HG02840 (cell line): ENCODE measurements around the gene USP8.
"Not testable (repeated sequence)": the region's sequence is repeated elsewhere in the genome, so short reads cannot be mapped to it uniquely, and the experiment has no call there.

ENCODE experiments used
- ATAC-seq: cut with Tn5 transposase; IDR thresholded peaks from one replicate; pipeline ENCODE4 v1.9.1; 2021; ENCODE audit warnings: mild to moderate bottlenecking, moderate library complexity, moderate number of reproducible peaks; ENCODE audit not compliant: unreplicated experiment, low FRiP score

Gene USP8

DNA sequence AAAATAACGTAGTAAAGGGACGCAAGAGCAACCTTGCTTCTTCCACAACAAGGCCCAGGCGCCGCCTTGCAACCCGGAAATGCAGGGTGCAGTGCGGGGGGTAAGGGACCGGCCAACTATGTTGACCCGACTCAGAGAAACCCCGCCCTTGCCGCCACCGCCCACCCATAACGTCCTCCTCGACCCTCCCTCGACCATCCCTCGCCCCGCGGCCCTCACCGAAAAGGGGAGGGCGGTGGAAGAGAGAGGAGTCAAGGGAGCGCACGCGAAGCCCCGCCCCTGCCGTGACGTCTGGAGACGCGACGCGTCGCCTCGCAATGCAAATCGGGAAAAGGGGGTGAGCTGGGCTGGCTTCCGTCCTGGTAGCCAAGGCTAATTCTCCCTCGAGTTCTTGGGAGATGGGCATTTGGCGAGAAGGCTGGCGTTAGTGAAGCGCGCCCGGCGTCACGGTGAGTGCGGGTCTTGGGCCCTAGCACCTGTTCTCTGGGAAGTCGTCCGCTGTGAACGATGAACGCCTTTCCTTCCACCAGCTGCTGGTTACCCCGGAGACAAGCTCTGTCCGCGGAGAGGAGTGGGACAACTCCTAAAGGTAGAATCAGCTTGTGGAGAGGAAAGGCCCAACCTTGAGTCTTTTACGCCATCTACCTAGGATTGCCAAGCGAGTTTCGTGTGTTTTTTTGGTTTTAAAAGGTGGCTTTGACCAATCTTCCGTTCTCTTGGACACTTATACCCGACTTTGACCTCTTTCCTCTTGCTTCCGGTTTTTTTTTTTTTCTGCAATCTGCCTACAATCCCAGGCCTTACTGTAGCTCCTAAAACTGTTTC, at the start of gene USP8:
Gene USP8, plus strand, starts transcription at position 340 of the 825 bp plus-strand sequence. CDS start 14,669 bp downstream, outside the sequence.
- ATAC-seq = peak; percentile 97

- peak; percentile 98 for ATAC-seq
These were observed 46.1 kb upstream of the USP8 start for GRCh38 chr15:50377867-50378751.

DNA sequence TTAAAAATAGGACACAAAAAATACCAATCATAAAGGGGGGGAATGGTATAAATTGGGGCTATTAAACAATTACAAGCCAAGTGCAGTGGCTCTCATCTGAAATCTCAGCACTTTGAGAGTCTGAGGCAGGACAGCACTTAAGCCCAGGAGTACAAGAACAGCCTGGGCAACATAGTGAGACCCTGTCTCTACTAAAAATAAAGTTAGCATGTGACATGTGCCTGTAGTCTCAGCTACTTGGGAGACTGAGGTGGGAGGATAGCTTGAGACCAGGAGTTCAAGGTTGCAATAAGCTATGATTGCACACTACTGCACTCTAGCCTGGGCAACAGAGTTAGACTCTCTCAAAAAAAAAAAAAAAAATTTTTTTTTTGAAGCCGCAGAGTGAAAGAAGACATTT, 45.4 kb upstream of the USP8 start:
- no peak for ATAC-seq

DNA sequence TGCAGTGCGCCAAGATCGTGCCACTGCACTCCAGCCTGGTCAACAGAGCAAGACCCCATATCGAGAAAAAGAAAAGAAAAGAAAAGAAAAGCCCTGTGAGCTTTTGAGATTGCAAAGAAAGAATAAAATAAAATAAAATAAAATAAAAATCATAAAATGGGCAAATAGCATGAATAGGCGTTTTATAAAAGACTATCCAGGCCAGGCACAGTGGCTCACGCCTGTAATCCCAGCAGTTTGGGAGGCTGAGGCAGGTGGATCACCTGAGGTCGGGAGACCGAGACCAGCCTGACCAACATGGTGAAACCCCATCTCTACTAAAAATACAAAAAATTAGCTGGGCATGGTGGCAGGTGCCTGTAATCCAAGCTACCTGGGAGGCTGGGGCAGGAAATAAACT, 44.8 kb upstream of the USP8 start:
- not testable (repeated sequence) for ATAC-seq

- no peak for ATAC-seq
These were observed 44.1 kb upstream of the USP8 start for GRCh38 chr15:50380089-50380488.

DNA sequence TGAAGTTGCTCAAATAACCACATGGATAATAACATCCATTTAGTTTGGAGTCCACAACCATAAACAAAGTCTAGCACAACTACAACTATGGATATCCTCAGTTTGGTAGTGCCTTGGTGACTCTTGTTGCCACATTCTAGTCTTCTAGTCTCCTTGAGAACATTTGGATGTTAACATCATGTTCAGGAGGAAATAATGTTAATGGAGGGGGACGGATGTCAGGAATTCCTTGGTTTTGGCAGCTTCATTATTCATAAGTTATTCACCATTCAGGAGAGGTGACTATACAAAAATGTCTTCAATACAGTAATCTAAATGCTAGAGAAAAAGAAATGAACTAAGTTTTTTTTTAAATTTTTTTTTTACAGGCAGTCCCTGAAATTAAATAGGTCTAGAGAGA, 42.8 kb upstream of the USP8 start:
- no peak for ATAC-seq

- ATAC-seq = not testable (repeated sequence)
These were observed 41.8 kb upstream of the USP8 start for GRCh38 chr15:50382408-50382807.

DNA sequence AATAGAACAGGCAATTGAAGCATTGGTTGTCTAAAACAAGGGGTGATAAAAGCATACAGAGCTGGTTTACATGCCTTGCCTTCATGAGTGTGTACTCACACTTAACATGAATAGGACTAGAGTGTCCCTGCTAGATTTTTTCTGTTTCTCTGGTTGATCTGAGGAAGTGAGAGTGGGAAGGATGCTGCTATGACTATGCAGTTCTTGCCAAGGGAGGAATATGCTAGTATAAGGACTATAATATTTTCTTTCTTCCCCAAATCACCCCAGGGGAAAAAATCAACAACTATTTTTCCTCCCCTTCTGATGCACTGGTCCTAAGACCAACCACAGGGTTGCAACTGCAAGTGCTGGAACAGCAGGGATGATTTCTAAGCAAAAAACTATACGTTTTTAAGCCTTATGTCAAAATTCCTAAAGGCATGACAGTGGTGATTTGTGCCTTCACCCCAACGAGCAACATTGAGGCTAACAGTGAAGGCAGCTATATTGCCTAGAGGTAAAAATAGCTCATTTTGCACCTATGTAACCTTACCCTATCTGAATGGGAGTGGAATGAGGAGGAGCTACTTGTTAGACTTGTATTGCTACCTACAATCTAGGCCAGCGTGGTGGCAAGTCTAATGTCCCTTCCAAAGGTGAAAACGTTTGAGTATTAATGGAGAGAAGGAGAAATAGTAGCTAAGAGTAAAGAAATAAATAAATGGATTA, 33.5 kb upstream of the USP8 start:
- ATAC-seq = no peak

- not testable (repeated sequence) for ATAC-seq
These were observed 32.6 kb upstream of the USP8 start for GRCh38 chr15:50391561-50391960.

GRCh38 chr15:50411870-50412269, 12.3 kb upstream of the USP8 start:
- no peak for ATAC-seq

GRCh38 chr15:50414624-50415023, 9.6 kb upstream of the USP8 start:
- no peak for ATAC-seq

GRCh38 chr15:50415752-50416404, 8.3 kb upstream of the USP8 start:
- ATAC-seq = no peak

- ATAC-seq = no peak
These were observed 7.3 kb upstream of the USP8 start for GRCh38 chr15:50416890-50417289.

- ATAC-seq = no peak
These were observed 6.1 kb upstream of the USP8 start for GRCh38 chr15:50418041-50418583.

GRCh38 chr15:50425219-50425618, 1.0 kb downstream of the USP8 start:
- no peak for ATAC-seq

DNA sequence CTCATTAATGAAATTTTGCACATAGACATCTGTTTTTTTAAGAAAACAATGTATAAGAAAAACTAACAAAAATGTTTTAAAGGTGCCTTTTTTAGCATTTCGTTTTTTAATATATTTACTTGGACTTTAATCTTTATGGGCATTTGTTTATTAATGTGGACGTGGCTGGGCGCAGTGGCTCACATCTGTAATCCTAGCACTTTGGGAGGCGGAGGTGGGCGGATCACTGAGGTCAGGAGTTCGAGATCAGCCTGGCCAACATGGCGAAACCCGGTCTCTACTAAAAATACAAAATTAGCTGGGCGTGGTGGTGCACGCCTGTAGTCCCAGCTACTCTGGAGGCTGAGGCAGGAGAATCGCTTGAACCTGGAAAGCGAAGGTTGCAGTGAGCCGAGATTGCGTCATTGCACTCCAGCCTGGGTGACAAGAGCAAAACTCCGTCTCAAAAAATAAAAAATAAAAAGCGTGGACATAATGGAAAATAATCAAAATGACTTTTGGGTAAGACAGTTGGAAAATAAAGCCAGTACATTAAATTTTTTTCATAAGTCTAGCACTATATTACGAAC, 1.6 kb downstream of the USP8 start:
- ATAC-seq = not testable (repeated sequence)

DNA sequence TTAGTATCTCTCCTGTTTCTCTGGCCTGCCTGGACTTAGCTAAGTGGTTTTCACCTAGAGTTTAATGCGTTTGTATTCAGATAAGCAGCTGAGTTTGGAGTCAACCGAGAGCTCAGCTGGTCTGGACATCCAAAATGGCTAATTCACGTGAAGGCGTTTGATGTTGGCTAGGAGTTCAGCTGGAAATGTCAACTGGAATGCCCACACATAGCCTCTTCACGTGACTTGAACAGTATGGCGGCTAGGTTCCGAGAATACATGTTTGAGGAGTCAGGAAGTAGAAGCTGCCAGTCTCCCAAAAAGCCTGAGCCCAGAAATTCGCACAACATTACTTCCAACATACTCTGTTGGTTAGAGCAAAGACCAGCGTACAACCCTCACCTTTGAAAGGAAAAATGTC, 2.2 kb downstream of the USP8 start:
- ATAC-seq = no peak

GRCh38 chr15:50431204-50431603, 7.0 kb downstream of the USP8 start:
- no peak for ATAC-seq

DNA sequence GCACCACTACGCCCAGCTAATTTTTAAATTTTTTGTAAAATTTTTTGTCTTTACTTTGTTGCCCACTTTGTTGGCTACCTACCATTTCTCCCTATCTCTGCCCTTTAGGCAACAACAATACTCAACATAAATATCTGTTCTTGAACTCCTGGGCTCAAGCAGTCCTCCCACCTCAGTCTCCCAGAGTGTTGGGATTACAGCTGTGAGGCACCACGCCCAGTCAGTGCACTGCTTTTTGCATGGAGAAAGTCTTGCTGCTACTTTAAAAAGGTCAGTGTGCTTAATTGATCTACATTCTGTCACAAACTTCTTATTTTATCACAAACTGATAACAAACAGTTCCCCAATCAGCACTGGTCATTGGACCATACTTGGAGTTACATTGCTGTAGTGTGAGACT, 8.0 kb downstream of the USP8 start:
- ATAC-seq = no peak

DNA sequence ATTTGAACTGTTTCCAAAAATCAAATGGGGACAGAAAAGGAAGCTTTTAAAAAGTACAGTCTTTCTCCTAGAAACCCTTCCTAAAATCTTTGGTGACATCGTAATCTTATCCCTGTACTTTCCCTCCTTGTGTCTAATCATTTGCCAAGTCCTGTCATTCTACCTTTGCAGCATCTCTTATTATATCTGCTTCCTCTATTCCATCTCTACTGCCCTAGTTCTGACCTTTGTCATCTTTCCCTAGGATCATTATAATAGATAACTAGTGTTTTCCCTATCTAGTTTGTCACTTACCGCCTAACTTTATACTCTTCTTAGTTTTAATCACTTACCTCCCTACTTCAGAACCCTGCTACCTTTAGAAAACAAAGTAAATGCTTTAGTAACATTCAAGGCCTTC, 11.6 kb downstream of the USP8 start:
- no peak for ATAC-seq
